ENCODE measurements around the gene HSD17B10. TPM values are rescaled to one million over a fixed set of nuclear protein-coding genes. Genes with fewer than 3 reads are reported as not detected.
A peak's percentile ranks its signal among the peaks of the same experiment; 100 is the strongest.
"Not testable (repeated sequence)": the region's sequence is repeated elsewhere in the genome, so short reads cannot be mapped to it uniquely, and the experiment has no call there.

HSD17B10 gene
- polyA plus RNA-seq, 3 donors: 110 to 118 (median 112) TPM

DNA sequence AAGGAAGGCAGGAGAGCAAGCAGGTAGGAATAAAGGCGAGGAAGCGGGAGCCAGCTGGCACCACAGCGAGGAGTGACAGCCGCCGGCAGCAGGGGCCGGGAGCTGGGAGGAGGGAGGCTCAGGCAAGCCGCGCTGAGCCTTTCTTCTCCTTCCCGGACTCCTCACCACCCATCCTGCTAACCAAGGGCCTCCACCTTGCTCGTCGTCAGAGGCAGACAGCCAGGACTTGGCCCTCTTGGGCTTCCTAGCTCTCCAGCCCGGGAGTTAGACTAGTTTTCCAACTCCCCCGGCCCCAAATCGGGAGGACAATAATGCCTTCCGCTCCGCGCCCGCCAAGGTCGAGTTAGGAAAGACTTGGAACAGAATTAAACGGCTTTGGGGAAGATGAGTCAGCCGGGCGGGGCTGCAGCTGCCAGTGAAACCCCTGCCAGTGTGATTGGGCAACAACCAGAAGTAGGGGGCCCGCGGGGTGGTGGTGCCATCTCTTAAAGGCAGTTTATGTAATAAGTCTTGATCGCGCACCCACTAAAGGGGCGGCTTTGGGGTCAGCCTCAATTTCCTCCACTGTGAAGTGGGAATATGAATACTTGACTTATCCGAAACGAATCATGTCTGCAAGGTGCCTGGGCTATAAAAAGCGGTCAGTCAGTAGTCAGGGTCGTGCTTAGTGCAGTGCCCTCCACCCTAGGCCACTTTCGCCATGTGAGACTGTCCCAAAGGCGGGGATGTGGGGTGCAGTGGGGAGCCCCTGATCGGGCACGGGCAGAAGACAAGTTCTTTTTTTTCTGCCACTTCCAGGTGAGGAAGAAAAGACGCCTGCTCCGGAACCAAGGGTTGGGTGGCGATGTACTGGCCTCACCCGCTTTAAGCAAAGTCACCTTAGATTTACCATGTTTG is 6.7 kb upstream of the HSD17B10 start:
- DNase-seq: no peak

- DNase-seq: no peak
These were observed 5.9 kb upstream of the HSD17B10 start for GRCh38 chrX:53440101-53440500.

DNA sequence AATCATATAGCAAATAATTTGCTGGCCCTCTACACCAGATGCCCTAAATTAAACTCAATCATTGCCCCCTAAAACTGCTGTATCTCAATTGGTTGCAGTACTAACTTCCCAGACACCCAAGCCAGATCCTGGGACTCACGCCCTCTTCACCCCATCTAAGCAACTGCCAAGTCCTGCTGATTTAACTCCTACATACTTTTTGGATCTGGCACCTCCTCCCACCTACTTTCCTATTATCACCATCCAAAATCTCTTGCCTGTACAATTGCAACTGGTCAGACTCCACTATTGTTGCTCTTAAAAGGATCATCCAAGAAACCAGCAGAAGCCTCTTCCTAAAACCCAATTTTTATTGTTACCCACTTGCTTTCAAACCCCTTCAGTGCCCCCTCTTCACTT is 4.7 kb upstream of the HSD17B10 start:
- DNase-seq: no peak

DNA sequence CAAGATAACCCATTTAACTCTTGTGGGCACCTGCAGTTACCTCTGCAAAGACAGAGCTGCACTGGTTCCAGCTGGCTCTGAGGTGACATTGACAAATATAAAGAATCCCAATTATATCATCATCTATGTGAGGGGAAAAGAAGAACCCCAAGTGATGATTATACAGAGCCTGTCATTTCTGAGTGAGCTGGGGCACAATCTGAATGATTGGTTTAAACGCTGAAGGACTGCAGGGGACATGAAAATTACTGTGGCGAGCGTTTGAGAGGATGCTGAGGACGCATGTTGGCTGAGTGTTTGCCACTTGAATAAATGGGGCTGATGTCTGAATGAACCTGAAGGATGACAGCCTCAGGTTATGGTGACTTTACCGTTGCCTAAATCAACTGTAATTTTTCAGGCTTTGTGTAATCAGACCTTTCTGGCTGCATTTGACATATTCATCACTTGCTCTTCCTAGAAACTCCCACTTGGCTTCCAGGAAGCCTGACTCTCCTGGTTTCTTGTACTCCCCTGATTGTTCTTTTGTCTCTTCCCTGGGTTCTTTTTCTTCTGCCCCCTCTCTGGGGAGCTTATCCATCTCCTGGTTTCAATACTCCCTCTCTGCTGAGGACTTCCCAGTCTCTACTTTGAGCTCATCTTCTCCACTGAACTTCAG is 4.1 kb upstream of the HSD17B10 start:
- no peak for DNase-seq

- no peak for DNase-seq
These were observed 3.0 kb upstream of the HSD17B10 start for GRCh38 chrX:53437206-53437605.

DNA sequence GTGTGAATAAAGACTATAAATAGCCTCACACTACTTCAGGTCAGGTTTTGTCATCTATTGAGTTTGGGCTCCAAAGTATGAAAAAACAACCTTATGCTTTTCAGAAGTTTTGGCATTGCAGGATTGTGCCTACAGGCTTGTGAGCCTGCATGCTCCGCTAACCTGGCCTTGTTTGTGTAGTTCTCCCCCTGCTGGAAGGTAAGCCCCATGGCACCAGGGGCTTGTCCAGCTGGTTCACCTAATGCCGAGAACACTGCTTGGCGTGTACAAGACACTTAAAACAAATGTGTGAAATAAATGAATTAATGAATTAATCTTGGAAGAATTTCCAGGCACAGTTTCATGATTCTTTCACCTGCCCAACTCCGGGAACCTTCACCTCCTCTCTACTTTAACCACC is 1.8 kb upstream of the HSD17B10 start:
- DNase-seq: peak; percentile 60

DNA sequence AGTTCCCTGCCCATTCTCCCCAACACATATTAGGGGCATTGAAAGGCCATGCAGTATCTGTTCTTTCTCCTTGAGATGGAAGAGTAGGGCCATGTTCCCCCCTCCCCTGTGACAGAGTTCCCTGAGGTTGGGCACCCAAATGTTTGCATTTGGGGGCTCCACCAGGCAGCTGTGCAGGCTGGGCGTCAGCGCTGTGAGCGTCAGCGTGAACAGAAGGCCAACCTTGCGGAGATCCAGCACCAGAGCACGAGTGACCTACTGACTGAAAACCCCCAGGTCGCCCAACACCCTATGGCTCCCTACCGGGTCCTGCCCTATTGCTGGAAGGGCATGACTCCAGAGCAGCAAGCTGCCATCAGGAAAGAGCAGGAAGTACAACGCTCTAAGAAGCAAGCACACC is 3.9 kb downstream of the HSD17B10 start:
- no peak for DNase-seq

- no peak for DNase-seq
These were observed 4.4 kb downstream of the HSD17B10 start for GRCh38 chrX:53429755-53430154.

- no peak for DNase-seq
These were observed 11.3 kb downstream of the HSD17B10 start, which contains the start of gene RIBC1 for GRCh38 chrX:53422861-53423306. TSS of gene RIBC1 (plus strand) at chrX:53422873. CDS start at chrX:53426277, 3,404 bp downstream.

DNA sequence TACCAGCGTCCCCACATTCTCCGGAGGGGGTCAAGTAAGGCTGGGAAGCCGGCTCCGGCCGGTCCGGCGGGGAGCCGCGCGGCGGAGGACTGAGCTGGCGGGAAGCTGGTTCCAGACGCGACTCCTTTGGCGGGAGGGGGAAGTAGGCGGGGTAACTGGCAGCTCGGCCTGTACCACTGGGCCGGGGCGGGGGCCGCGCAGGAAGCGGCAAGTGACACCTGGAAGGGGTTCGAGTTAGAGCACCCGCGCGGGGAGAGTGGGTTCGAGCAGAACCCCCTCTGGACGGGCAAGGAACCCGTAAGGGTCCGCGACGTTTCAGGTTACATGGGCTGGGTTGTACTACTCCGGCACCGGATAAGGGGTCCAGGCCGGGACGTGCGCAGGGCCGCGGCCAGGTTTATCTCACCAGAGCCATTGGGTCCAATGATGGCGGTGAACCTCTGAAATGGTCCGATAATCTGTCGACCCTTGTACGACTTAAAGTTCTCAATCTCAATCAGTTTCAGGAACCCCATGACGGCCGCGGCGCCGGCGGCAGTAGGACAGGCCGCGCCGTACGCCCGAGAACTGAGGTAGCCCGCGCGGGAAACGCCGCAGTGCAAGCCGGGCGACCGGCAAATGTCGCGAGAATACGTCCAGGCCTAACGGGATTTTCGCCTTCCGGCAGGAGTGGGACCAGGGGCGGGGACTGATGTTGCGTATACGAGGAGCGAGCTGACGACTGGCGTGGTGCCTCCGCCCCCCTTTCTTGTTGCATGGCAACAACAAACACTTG is 11.9 kb downstream of the HSD17B10 start, which contains the start of gene SMC1A:
TSS of gene SMC1A (minus strand) at position 569 of the 775 bp plus-strand sequence. CDS start at position 515, 54 bp downstream.
- peak; percentile 99 for DNase-seq

- DNase-seq: no peak
These were observed 12.4 kb downstream of the HSD17B10 start for GRCh38 chrX:53421772-53422085.

DNA sequence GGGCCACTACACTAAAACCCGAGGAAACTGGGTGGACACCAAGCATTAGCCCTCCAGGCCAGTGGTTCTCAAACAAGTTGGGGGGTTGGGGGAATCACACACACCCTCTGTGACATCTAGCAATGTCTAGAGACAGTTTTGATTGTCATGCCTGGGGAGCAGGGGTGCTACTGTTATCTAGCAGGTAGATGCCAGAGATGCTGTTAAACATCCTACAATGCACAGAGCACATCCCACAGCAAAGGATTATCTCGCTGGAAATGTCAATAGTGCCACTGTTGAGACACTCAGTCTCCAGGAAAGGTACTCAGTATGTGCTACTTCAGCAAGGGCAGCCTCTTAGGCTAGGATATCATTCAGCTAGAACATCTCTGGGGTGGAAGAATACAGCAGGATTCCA is 13.0 kb downstream of the HSD17B10 start:
- no peak for DNase-seq

DNA sequence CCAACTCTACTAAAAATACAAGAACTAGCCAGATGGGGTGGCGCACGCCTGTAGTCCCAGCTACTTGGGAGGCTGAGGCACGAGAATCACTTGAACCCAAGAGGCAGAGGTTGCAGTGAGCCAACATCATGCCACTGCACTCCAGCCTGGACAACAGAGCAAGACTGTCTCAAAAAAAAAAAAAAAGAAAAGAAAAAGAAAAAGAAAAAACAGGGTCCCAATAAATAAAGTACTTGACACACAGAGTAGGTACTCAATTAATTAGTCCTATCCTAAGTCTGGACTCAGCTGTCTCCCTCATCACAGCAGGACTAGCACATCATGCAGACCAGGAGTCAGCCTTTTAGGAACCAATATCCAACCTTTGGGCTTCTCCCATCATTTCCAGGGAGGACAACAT is 13.8 kb downstream of the HSD17B10 start:
- not testable (repeated sequence) for DNase-seq

DNA sequence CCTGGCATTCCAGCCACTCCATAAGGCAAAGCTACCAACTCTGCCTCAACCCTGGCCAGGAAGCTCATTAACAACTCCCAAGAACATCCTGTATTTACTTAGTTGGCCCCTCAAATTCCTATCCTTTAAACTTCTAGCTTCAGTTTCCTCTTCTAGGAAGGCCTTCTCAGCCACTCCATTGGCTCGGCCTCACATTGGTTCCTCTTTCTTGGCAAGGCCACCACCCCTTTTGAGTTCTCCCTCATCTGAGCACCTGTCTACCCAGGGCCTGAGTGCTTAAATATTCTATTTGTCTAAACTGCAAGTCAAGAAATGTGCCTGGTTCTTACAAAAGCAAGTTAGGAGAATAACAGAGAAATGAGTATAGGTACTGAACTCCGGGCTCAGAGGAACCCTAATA is 21.7 kb downstream of the HSD17B10 start:
- no peak for DNase-seq

GRCh38 chrX:53403535-53403934 is 30.6 kb downstream of the HSD17B10 start:
- DNase-seq: no peak

GRCh38 chrX:53398216-53398615 is 36.0 kb downstream of the HSD17B10 start:
- DNase-seq: no peak

GRCh38 chrX:53395605-53396298 is 38.4 kb downstream of the HSD17B10 start:
- DNase-seq: no peak

DNA sequence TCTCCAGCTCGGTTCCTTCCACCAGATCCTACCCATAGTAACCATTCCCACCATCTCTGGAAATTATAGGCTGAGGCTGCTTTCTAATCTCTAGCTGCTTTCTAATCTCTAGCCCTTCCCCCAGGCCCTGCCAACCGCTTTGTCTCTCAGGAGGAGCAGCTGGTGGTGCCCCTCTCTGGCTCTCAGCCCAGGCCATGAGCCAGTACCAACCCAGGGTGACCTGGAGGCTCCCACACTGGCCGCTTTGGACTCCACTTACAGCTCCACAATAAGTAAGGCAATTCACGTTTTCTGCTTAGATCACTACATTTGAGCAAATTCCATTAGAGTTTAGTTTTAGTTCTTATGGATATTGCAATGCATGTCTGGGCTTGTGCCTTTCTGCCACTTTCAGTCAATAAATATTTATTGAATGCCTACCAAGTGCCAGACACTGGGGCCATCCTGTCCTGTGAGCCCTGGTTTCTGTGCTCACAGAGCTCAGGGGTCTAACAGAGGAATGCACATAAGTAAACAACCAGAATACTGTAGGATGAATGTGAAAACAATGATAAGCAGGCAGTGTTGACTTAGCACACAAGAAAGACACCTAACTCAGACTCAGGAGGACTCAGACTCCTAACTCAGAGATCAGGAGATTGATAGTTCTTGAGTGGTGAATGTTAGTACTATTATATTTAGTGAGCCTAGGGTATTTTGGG is 50.6 kb downstream of the HSD17B10 start:
- no peak for DNase-seq
